Peyer's patch (tissue), 4 donors: ENCODE results near the gene TMEM19. TPM values are rescaled to one million over a fixed set of nuclear protein-coding genes. Genes with fewer than 3 reads are reported as not detected.

ENCODE experiments used
- DNase-seq, 3 donors: peaks; one replicate each; pipeline ENCODE4 v3.0.0-alpha.2; 2017 to 2019
- H3K27ac ChIP-seq, 4 donors: fragments of 200-600 bp; sonication (generic); one replicate each; pipeline ENCODE4 v1.5.1; 2016 to 2019
- H3K27me3 ChIP-seq, 2 donors: fragments of 200-600 bp; sonication (generic); one replicate each; pipeline ENCODE4 v1.5.1; 2019
- H3K36me3 ChIP-seq, 3 donors: fragments of 200-600 bp; sonication (generic); one replicate each; pipeline ENCODE4 v1.5.1; 2016 to 2019
- H3K4me1 ChIP-seq, 4 donors: fragments of 200-600 bp; sonication (generic); one replicate each; pipeline ENCODE4 v1.5.1; 2016 to 2019
- H3K4me3 ChIP-seq, 4 donors: fragments of 200-600 bp; sonication (generic); 1 replicate in 3 of 4; 2 replicates in 1 of 4; pipeline ENCODE4 v1.5.1; 2016 to 2019; ENCODE audit warnings: mild to moderate bottlenecking in 1 of 4
- H3K9me3 ChIP-seq, 4 donors: fragments of 200-600 bp; sonication (generic); one replicate each; pipeline ENCODE4 v1.5.1; 2016 to 2019; ENCODE audit warnings: mild to moderate bottlenecking in 1 of 4
- POLR2A ChIP-seq, 2 donors: fragments of 450-650 bp; IDR thresholded peaks; one replicate each; pipeline ENCODE4 v1.5.1; 2017; ENCODE audit warnings: antibody characterized with exemption in 2 of 2, mild to moderate bottlenecking in 2 of 2, moderate library complexity in 2 of 2
- total RNA-seq, 4 donors: library from RNA; depleted of rRNA; stranded (reverse); fragments of >200 nt; gene quantifications; one replicate each; pipeline ENCODE4 v1.1.0, GENCODE V29; 2016
- TF ChIP-seq, protein P1 (sequence below), 6 experiments: fragments of 450-650 bp in 4 of 6; fragments of 200-600 bp in 2 of 6; sonication (generic) in 1 of 6; IDR thresholded peaks; one replicate each; pipeline ENCODE4 v1.5.1; 2017 to 2019; ENCODE audit warnings: antibody characterized with exemption in 6 of 6, mild to moderate bottlenecking in 3 of 6, moderate library complexity in 1 of 6

Gene TMEM19
- total RNA-seq, 4 donors from 2014 or later, result 12.4 to 48.3 (median 43.6) TPM

DNA sequence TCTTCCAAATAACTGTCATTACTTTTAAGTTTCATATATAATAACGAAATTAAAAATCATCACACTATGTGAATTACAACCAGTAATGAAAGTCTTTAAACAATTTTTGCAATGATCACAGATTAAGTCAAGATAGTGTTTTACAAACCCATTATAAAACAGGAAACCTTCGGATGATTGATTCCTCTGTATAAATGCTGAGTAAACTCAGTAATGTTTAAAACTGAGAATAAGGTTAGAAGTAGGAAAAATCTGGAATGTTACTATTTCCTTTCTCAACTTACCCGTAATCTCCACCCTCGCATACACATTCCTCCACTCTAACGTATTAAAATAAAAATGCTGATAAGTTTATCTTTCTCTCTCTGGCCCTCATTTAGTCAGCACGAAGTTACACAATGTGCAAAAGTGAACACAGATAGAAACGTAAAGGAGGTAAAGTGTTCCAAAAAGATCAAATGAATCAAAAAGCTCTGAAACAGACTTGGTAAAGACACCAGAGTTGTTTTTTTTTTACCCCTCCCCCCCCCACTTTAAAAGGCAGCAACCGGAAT lies 23.8 kb upstream of the TMEM19 start:
- peak overlapping the region in 2 of 4 donors; percentile 96 to 98 for H3K27ac ChIP-seq
- peaks cover 0 to 29% (median 2%) of the 10 kb centered on the region in 4 donors for H3K4me1 ChIP-seq
- H3K27me3 ChIP-seq, result no peaks in the 10 kb centered on the region
- no peaks in the 10 kb centered on the region for H3K9me3 ChIP-seq
- no peak for DNase-seq
- no peak for TF ChIP-seq POLR2A (IDR thresholded peaks at IDR 0.05)
- TF ChIP-seq, protein P1, sequence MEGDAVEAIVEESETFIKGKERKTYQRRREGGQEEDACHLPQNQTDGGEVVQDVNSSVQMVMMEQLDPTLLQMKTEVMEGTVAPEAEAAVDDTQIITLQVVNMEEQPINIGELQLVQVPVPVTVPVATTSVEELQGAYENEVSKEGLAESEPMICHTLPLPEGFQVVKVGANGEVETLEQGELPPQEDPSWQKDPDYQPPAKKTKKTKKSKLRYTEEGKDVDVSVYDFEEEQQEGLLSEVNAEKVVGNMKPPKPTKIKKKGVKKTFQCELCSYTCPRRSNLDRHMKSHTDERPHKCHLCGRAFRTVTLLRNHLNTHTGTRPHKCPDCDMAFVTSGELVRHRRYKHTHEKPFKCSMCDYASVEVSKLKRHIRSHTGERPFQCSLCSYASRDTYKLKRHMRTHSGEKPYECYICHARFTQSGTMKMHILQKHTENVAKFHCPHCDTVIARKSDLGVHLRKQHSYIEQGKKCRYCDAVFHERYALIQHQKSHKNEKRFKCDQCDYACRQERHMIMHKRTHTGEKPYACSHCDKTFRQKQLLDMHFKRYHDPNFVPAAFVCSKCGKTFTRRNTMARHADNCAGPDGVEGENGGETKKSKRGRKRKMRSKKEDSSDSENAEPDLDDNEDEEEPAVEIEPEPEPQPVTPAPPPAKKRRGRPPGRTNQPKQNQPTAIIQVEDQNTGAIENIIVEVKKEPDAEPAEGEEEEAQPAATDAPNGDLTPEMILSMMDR (IDR thresholded peaks at IDR 0.05), result no peak
- H3K4me3 ChIP-seq, result peak overlapping the region; percentile 72 to 92 (median 84)
- H3K36me3 ChIP-seq, result peaks cover 0 to 34% (median 0%) of the 10 kb centered on the region in 3 donors

DNA sequence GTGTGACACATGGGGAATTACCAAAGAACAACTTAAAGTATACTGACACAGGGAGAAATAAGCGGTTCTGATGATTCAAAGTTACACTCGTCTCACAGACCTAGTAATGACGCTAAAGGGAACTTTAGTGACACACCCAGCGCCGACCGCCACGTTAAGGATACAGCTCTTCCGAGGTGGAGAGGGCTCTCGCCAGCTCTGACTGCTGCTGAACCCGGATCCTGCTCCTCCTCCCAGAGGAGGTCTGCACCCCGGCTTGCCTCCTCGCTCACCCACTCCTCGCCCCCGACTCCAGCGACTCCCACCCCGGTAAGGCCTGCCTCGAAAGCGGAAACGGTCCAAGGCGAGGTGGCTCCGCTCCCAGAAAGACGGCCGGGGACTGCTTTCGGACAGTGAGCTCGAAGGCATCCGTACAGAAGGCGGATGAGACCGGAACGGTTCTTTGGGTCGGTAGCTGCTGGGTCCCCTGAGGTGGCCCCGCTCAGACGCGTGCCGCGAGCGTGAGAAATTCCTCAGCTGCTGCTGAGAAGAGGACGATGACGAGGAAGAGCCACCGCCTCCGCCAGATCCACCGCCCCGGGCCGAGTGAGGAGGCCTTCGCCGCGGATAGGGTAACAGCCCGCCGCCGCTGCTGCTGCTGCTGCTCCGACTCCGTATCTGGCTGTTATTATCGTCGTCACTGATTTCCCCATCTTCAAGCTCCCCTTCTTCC lies 22.9 kb upstream of the TMEM19 start:
- peak; percentile 57 to 83 (median 82) for DNase-seq
- Histone ChIP-seq H3K4me3 (peak overlapping the region; percentile 72 to 92 (median 84)), H3K9me3 (no peaks in the 10 kb centered on the region), H3K4me1 (peaks cover 0 to 29% (median 2%) of the 10 kb centered on the region in 4 donors), H3K36me3 (peaks cover 0 to 25% (median 0%) of the 10 kb centered on the region in 3 donors), H3K27ac (peak overlapping the region; percentile 91 to 98 (median 96)), H3K27me3 (no peaks in the 10 kb centered on the region)
- TF ChIP-seq, protein P1 (IDR thresholded peaks at IDR 0.05), result no peak
- TF ChIP-seq POLR2A (IDR thresholded peaks at IDR 0.05), result peak; percentile 53 to 61

DNA sequence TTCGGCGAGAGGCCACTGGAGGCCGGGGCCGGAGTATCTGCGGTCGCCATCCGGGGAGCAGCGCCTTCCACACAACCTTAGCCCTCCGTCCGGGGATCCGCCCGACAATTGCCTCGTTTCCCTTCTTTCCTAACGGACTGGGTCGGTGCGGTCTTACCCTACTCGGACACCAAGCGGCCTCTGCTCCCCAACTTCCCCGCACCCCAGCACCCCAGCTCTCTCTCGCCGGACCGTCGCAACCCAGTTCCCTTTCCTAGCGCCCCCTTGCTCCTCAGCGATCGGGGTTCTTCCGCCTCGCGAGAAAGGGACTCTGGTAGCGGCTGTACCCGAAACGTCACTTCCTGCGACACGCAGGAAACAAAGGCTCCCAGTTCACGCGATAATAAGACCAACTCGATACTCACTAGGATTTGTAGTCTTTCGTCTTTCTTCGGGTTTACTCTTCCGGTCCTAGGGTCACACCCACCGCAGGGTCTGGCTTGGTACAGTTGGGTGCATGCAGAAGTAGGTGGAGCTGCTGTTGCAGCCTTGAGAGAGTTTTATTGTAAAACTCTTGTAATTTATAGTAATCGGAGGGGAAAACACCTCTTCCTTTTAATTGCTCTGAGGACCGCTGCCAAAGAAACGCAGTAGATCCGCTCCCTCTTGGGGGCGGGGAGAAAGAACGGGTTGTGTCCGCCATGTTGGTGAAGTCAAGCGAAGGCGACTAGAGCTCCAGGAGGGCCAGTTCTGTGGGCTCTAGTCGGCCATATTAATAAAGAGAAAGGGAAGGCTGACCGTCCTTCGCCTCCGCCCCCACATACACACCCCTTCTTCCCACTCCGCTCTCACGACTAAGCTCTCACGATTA lies 22.1 kb upstream of the TMEM19 start, which contains the start of the genes THAP2 and ZFC3H1:
Gene THAP2 (plus strand): TSS at position 741 of the 850 bp plus-strand sequence. CDS start 209 bp downstream, outside the sequence.
Gene ZFC3H1 (minus strand): TSS at position 288 of the 850 bp plus-strand sequence. CDS start 238 bp downstream, at position 50.
- H3K27ac ChIP-seq, result peak within 1 kb of the TSS; percentile 91 to 98 (median 96)
- peak within 1 kb of the TSS; percentile 72 to 92 (median 84) for H3K4me3 ChIP-seq
- TF ChIP-seq, protein P1 (IDR thresholded peaks at IDR 0.05), result no peak
- peak; percentile 95 to 98 for TF ChIP-seq POLR2A (IDR thresholded peaks at IDR 0.05)
- H3K36me3 ChIP-seq, result peaks cover 0 to 17% (median 0%) of the 10 kb centered on the region in 3 donors
- no peaks in the 10 kb centered on the region for H3K27me3 ChIP-seq
- peaks cover 0 to 29% (median 2%) of the 10 kb centered on the region in 4 donors for H3K4me1 ChIP-seq
- DNase-seq, result peak; percentile 93 to 98 (median 93)
- H3K9me3 ChIP-seq, result no peaks in the 10 kb centered on the region

DNA sequence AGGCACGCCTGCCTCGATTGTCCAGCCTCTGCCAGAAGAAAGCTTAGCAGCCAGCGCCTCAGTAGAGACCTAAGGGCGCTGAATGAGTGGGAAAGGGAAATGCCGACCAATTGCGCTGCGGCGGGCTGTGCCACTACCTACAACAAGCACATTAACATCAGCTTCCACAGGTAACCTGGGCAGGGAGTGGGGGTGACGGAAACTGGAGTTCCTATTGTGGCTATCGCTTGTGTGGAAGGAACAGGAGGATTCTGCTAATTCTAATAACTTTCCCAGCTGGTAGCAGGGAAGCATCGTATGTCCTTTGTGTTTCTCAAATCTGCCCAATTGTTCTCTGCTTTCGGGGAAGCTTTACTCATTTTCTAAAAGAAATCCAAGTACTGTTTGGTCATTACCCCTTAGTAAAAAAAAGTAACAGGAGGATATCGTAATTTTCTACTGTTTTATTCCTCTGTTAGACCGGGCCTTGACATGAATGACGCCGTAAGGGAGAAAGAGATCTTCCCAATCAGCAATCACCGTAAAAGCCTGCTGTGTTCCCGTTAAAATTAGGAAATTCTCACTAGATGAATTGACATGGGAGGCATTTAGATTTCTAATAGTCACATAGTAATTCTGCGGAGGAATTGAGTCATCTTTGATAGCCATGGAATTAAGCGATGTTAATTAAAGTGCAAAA lies 21.3 kb upstream of the TMEM19 start:
- Histone ChIP-seq H3K4me3 (peak overlapping the region; percentile 72 to 92 (median 84)), H3K27me3 (no peaks in the 10 kb centered on the region), H3K4me1 (peaks cover 0 to 29% (median 2%) of the 10 kb centered on the region in 4 donors), H3K27ac (peak overlapping the region; percentile 91 to 98 (median 96)), H3K36me3 (peaks cover 0 to 9% (median 0%) of the 10 kb centered on the region in 3 donors), H3K9me3 (no peaks in the 10 kb centered on the region)
- TF ChIP-seq POLR2A (IDR thresholded peaks at IDR 0.05), result no peak
- TF ChIP-seq, protein P1 (IDR thresholded peaks at IDR 0.05), result no peak
- DNase-seq, result no peak

DNA sequence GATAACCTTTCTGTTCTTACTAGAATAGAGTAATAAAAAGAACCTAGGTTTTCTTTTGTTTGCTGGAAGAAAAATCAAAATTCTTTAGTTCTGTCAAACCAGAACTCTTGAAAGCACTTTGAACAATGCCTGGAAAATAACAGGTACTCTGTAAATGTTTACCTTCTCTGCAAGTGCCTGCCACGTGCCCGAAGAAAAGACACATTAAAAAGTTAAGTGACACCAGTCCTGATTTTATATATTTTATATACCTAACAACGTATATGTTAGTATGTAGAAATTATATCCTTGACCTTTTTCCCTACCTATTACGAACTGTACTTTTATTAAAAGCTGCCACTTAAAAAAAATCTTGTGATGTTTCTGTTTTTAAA lies 20.8 kb upstream of the TMEM19 start:
- TF ChIP-seq POLR2A (IDR thresholded peaks at IDR 0.05), result no peak
- TF ChIP-seq, protein P1 (IDR thresholded peaks at IDR 0.05), result no peak

More for the DNA sequence above, 20.8 kb upstream of the TMEM19 start:
- Histone ChIP-seq H3K27ac (peak overlapping the region; percentile 91 to 98 (median 96)), H3K4me3 (peak overlapping the region; percentile 72 to 92 (median 84)), H3K27me3 (no peaks in the 10 kb centered on the region), H3K9me3 (no peaks in the 10 kb centered on the region), H3K4me1 (peaks cover 0 to 29% (median 2%) of the 10 kb centered on the region in 4 donors), H3K36me3 (peaks cover 0 to 4% (median 0%) of the 10 kb centered on the region in 3 donors)
- DNase-seq, result no peak
